ENCODE data around the gene MYB.
"Not testable (repeated sequence)": the region's sequence is repeated elsewhere in the genome, so short reads cannot be mapped to it uniquely, and the experiment has no call there.

MYB gene

GRCh38 chr6:135180542-135181332 lies at the start of gene MYB:
Gene MYB (plus strand): TSS chr6:135181308. CDS start chr6:135181514, 206 bp downstream.
- DNase-seq = peak; percentile 75

GRCh38 chr6:135132776-135133175 lies 48.3 kb upstream of the MYB start:
- no peak for DNase-seq

- DNase-seq = no peak
Observed at GRCh38 chr6:135135835-135136234, 45.3 kb upstream of the MYB start.

- DNase-seq = no peak
Observed at GRCh38 chr6:135137826-135138225, 43.3 kb upstream of the MYB start.

- DNase-seq = no peak
Observed at GRCh38 chr6:135141182-135141581, 39.9 kb upstream of the MYB start.

- no peak for DNase-seq
Observed at GRCh38 chr6:135141728-135142127, 39.4 kb upstream of the MYB start.

- DNase-seq = not testable (repeated sequence)
Observed at GRCh38 chr6:135142232-135142631, 38.9 kb upstream of the MYB start.

- no peak for DNase-seq
Observed at GRCh38 chr6:135144673-135145062, 36.4 kb upstream of the MYB start.

- DNase-seq = no peak
Observed at GRCh38 chr6:135145063-135145800, 35.9 kb upstream of the MYB start.

- DNase-seq = no peak
Observed at GRCh38 chr6:135146162-135146934, 34.8 kb upstream of the MYB start.

- no peak for DNase-seq
Observed at GRCh38 chr6:135147637-135148592, 33.2 kb upstream of the MYB start.

- DNase-seq = no peak
Observed at GRCh38 chr6:135148889-135149288, 32.2 kb upstream of the MYB start.

GRCh38 chr6:135149376-135149775 lies 31.7 kb upstream of the MYB start:
- no peak for DNase-seq

GRCh38 chr6:135150481-135150880 lies 30.6 kb upstream of the MYB start:
- DNase-seq = not testable (repeated sequence)

GRCh38 chr6:135154125-135154524 lies 27.0 kb upstream of the MYB start:
- not testable (repeated sequence) for DNase-seq

- no peak for DNase-seq
Observed at GRCh38 chr6:135158397-135158796, 22.7 kb upstream of the MYB start.

- DNase-seq = no peak
Observed at GRCh38 chr6:135159531-135159930, 21.6 kb upstream of the MYB start.

- DNase-seq = no peak
Observed at GRCh38 chr6:135161411-135162395, 19.4 kb upstream of the MYB start.

- no peak for DNase-seq
Observed at GRCh38 chr6:135162678-135163439, 18.2 kb upstream of the MYB start.

GRCh38 chr6:135163440-135163738 lies 17.7 kb upstream of the MYB start:
- DNase-seq = no peak
